Vagina (tissue), 2 donors: Measurements from ENCODE around the gene MACROD2.

ENCODE experiments used
- POLR2AphosphoS5 ChIP-seq, 2 donors: sonication (generic); formaldehyde crosslinking; IDR thresholded peaks; one replicate each; pipeline ENCODE4 v1.9.0; 2017; ENCODE audit warnings: antibody characterized with exemption in 2 of 2, mild to moderate bottlenecking in 2 of 2, low read depth in 1 of 2; ENCODE audit not compliant: insufficient read depth in 1 of 2
- TF ChIP-seq, protein P1 (sequence below), 3 experiments: fragments of 450-650 bp in 2 of 3; fragments of 200-600 bp in 1 of 3; sonication (generic) in 1 of 3; IDR thresholded peaks; one replicate each; pipeline ENCODE4 v1.5.1; 2017 to 2019; ENCODE audit warnings: antibody characterized with exemption in 3 of 3, mild to moderate bottlenecking in 2 of 3, moderate library complexity in 2 of 3

DNA sequence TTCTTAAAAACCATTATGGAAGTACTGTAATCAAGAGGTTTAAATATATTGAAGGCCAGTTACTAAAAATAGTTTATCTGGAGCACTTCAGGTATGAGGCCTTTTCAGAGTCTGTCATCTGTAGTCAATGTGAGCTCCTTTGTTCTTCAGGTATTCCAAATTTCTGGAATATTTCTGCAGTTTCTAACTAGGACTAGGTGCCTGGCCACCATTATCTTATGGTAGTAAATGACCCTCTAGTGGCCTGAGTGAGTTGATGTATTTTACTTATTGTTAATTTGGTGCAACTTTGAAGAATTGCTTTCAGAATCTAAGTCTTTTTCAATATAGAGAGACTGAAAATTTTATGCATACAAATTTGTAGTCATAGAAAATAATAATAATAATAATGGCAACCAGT lies 437.3 kb downstream of the MACROD2 start:
- TF ChIP-seq, protein P1, sequence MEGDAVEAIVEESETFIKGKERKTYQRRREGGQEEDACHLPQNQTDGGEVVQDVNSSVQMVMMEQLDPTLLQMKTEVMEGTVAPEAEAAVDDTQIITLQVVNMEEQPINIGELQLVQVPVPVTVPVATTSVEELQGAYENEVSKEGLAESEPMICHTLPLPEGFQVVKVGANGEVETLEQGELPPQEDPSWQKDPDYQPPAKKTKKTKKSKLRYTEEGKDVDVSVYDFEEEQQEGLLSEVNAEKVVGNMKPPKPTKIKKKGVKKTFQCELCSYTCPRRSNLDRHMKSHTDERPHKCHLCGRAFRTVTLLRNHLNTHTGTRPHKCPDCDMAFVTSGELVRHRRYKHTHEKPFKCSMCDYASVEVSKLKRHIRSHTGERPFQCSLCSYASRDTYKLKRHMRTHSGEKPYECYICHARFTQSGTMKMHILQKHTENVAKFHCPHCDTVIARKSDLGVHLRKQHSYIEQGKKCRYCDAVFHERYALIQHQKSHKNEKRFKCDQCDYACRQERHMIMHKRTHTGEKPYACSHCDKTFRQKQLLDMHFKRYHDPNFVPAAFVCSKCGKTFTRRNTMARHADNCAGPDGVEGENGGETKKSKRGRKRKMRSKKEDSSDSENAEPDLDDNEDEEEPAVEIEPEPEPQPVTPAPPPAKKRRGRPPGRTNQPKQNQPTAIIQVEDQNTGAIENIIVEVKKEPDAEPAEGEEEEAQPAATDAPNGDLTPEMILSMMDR (IDR thresholded peaks at IDR 0.05) = no peak
- no peak for TF ChIP-seq POLR2AphosphoS5 (IDR thresholded peaks at IDR 0.05; ENCODE audit: insufficient read depth in 1 of 2, low read depth in 1 of 2)
